ENCODE data around the gene SKOR2.
"Not testable (repeated sequence)": the region's sequence is repeated elsewhere in the genome, so short reads cannot be mapped to it uniquely, and the experiment has no call there.

SKOR2 gene

DNA sequence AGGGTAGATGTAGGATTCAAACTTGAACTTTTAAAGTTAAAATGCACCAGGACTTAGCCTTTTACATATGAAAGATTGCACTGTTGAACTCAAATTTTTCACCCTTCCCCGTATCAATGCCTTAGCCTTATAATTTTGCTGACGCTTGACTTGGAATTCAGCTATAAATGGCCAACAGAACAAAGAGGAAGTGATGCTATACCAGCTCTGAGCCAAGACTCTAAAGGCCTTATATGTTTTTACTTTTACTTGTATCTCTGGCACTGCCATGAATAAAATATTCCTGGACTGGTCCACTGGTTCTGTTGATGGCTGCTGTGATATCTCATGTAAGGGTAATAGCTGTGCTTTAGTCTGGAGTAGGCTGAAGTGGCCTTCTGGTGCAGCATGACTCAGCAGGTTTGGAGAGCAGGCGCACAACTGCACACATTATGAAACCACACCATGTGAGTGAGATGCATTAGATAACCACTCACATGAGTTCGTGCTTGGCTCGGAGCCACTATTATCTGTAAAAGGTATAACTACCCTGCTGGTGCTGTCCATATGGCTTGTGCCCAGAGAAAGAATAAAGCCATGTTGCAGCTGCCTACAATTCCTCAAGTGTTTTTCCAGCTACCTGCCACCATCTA, 66.9 kb downstream of the SKOR2 start:
- no peak for DNase-seq (ENCODE audit: low spot score)
- in situ Hi-C loops (cut with MboI; ENCODE audit: low sequenced_read_pairs, unreplicated experiment), result no loop called here
- no peak for TF ChIP-seq CTCF (IDR thresholded peaks at IDR 0.05; ENCODE audit: borderline replicate concordance, control extremely low read depth, extremely low read depth, insufficient read depth, missing control alignments)

DNA sequence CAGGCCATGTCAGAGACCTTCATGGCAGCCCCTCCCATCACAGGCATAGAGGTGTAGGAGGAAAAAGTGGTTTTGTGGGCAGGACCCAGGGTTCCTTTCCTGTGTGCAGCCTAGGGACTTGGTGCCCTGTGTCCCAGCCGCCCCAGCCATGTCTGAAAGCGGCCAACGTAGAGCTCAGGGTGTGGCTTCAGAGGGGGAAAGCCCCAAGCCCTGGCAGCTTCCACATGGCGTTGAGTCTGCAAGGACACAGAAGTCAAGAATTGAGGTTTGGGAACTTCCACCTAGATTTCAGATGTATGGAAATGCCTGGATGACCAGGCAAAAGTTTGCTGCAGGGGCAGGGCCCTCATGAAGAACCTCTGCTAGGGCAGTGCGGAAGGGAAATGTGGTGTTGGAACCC, 69.3 kb downstream of the SKOR2 start:
- DNase-seq (ENCODE audit: low spot score); in situ Hi-C loops (cut with MboI; ENCODE audit: low sequenced_read_pairs, unreplicated experiment): not testable (repeated sequence)

DNA sequence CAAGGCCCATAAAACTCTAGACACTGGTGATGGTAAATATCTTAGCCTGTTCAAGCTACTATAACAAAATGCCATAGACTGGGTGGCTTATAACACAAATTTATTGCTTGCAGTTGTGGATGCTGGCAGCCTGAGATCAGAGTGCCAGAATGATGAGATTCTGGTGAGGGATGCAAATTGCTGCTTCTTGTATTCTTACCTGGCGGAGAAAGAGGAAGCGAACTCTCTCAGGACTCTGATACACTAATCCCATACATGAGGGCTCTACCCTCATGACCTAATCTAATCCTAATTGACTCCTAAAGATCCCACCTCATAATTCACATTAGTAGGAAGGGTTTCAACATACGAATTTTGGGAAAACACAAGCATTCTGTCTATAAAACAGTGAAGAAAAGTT, 70.7 kb downstream of the SKOR2 start:
- DNase-seq (ENCODE audit: low spot score), result no peak
- in situ Hi-C loops (cut with MboI; ENCODE audit: low sequenced_read_pairs, unreplicated experiment), result no loop called here
- no peak for TF ChIP-seq CTCF (IDR thresholded peaks at IDR 0.05; ENCODE audit: borderline replicate concordance, control extremely low read depth, extremely low read depth, insufficient read depth, missing control alignments)

- in situ Hi-C loops (cut with MboI; ENCODE audit: low sequenced_read_pairs, unreplicated experiment), result no loop called here
- TF ChIP-seq CTCF (IDR thresholded peaks at IDR 0.05; ENCODE audit: borderline replicate concordance, control extremely low read depth, extremely low read depth, insufficient read depth, missing control alignments), result no peak
- DNase-seq (ENCODE audit: low spot score), result no peak
These were observed 71.9 kb downstream of the SKOR2 start for GRCh38 chr18:47179520-47179919.

DNA sequence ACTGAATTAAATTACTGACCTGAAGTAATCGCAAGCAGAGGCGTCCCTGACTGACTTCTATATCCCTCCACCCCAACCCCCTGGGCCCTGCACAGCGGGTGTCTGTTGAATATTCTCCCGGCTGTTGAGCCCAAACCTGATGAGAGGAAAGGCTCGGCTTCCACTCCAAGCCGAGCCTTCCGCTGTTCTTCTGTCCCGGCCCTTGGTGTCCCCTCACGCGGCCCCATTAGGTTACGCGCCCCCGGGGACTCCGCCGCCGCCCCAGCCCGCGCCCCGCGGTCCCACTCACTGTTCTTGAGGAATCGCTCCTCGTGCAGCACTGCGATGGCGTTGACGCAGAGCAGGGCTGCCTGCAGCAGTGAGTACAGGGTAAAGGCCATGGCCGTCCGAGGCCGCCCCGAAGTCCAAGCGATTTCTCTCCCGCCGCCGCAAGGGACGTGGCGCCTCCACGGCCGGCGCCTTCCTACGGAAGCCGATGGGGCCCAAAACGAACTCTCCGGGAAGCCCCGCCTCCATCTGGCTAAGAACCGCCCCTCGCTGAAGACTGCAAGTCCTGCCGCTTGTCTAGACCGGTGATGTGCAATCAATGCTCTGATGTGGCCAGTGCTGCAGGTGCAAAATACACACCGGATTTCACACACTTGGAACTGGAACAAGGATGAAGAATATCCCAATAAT, 75.4 kb downstream of the SKOR2 start, which contains the start of gene IER3IP1:
IER3IP1 (minus strand) TSS at position 467 of the 678 bp plus-strand sequence; CDS start at position 380, 87 bp downstream.
- in situ Hi-C loops (cut with MboI; ENCODE audit: low sequenced_read_pairs, unreplicated experiment), result no loop called here
- no peak for TF ChIP-seq CTCF (IDR thresholded peaks at IDR 0.05; ENCODE audit: borderline replicate concordance, control extremely low read depth, extremely low read depth, insufficient read depth, missing control alignments)
- DNase-seq (ENCODE audit: low spot score), result peak; percentile 92

DNA sequence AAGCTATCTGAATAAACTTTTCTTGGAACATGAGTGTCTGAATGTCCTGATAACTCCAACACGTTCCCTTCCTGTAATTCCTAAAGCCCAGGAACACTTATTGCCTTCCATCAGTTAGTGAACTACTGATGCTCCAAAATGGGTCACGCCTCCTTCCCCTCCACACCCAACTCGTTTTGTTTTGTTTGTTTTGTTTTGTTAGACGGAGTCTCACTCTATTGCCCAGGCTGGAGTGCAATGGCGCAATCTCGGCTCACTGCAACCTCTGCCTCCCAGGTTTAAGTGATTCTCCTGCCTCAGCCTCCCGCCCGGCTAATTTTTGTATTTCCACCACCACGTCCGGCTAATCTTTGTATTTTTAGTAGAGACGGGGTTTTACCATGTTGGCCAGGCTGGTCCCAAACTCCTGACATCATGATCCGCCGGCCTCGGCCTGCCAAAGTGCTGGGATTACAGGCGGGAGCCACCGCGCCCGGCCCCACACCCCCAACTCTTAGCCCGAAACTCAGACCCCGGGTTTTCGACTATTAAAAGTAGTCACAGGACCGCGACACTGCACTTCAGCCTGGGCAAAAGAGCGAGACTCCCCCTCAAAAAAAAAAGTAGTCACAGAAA, 76.1 kb downstream of the SKOR2 start:
- in situ Hi-C loops (cut with MboI; ENCODE audit: low sequenced_read_pairs, unreplicated experiment), result no loop called here
- DNase-seq (ENCODE audit: low spot score), result no peak
- no peak for TF ChIP-seq CTCF (IDR thresholded peaks at IDR 0.05; ENCODE audit: borderline replicate concordance, control extremely low read depth, extremely low read depth, insufficient read depth, missing control alignments)

GRCh38 chr18:47174545-47175116, 76.8 kb downstream of the SKOR2 start:
- no peak for DNase-seq (ENCODE audit: low spot score)
- in situ Hi-C loops (cut with MboI; ENCODE audit: low sequenced_read_pairs, unreplicated experiment), result no loop called here

More at GRCh38 chr18:47174545-47175116, 76.8 kb downstream of the SKOR2 start:
- no peak for TF ChIP-seq CTCF (IDR thresholded peaks at IDR 0.05; ENCODE audit: borderline replicate concordance, control extremely low read depth, extremely low read depth, insufficient read depth, missing control alignments)
